Brain microvascular endothelial cell (primary cell): ENCODE data around the gene ABCA9.

Experiments
- DNase-seq: peaks from one replicate; pipeline ENCODE4 v3.0.0-alpha.2; 2020
- H3K27ac ChIP-seq: fragments of 250-450 bp; sonication (Bioruptor Pico); 2 replicates; pipeline ENCODE4 v1.5.1; 2020; ENCODE audit warnings: mild to moderate bottlenecking, moderate library complexity
- H3K27me3 ChIP-seq: fragments of 250-450 bp; sonication (Bioruptor Pico); replicated peaks from 2 replicates; pipeline ENCODE4 v1.5.1; 2020; ENCODE audit warnings: mild to moderate bottlenecking
- H3K36me3 ChIP-seq: fragments of 250-450 bp; sonication (Bioruptor Pico); replicated peaks from 2 replicates; pipeline ENCODE4 v1.5.1; 2020; ENCODE audit warnings: mild to moderate bottlenecking
- H3K4me3 ChIP-seq: 2 replicates; pipeline ENCODE4 v1.5.1; 2011; ENCODE audit warnings: low read depth, mild to moderate bottlenecking, control low read depth, low read length, moderate library complexity
- in situ Hi-C: cut with HindIII; loops from 2 replicates; pipeline ENCODE4 v1.10.0; 2017; ENCODE audit warnings: low sequenced_read_pairs, low pct_ligation_motif_present
- TF ChIP-seq, protein P1 (sequence below): IDR thresholded peaks from 2 replicates; pipeline ENCODE4 v1.5.1; 2011; ENCODE audit warnings: low read depth, mild to moderate bottlenecking, moderate library complexity, low read length, control low read depth, inconsistent platforms; ENCODE audit errors: missing control alignments

Gene ABCA9

DNA sequence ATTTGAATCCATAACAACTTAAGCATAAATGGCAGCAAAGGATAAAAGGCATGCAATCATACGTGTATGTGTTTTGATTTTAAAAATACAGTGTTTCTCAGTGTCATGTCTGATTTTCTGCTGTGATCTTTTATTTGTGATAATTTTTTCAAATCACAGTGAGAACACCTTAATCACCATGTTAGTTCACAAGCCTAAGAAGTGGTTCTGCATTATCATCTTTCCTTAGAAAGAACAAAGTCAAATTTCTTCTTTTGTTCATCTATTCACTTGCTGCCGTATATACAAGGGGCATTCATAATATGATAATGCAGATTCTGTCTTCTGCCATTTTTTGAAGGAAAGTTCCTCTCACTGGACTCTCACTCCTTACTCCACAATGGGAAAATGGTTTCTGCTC is 33.3 kb upstream of the ABCA9 start:
- no peak for DNase-seq
- Histone ChIP-seq H3K27me3 (no peaks in the 10 kb centered on the region), H3K4me3 (no peak overlapping the region), H3K27ac (no peak overlapping the region), H3K36me3 (no peaks in the 10 kb centered on the region)
- in situ Hi-C loops, result no loop called here
- TF ChIP-seq, protein P1, sequence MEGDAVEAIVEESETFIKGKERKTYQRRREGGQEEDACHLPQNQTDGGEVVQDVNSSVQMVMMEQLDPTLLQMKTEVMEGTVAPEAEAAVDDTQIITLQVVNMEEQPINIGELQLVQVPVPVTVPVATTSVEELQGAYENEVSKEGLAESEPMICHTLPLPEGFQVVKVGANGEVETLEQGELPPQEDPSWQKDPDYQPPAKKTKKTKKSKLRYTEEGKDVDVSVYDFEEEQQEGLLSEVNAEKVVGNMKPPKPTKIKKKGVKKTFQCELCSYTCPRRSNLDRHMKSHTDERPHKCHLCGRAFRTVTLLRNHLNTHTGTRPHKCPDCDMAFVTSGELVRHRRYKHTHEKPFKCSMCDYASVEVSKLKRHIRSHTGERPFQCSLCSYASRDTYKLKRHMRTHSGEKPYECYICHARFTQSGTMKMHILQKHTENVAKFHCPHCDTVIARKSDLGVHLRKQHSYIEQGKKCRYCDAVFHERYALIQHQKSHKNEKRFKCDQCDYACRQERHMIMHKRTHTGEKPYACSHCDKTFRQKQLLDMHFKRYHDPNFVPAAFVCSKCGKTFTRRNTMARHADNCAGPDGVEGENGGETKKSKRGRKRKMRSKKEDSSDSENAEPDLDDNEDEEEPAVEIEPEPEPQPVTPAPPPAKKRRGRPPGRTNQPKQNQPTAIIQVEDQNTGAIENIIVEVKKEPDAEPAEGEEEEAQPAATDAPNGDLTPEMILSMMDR, result no peak

DNA sequence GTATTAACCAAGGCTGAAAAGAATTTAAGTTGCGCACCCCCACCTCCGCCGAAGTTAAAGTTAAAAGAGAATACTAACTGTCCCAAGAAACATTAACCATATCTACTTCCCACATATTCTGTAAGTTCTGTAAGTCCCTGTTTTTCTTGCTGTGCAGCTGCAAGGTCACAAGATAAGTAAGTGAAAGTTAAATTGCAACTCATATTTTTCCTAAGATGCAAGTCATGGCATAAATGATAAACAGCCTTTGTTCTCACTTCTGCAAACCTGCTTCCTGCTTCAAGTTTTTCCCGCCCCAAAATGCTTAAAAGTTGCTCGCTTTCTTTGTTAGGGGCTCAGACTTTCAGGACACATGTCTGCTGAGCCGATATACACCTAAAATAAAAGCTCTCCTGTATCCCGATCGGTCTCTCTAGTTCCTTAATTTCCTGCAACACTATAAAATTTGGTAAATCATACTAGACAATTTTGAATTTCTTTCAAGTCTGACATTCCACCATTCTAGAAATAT is 32.6 kb upstream of the ABCA9 start:
- TF ChIP-seq, protein P1, result no peak
- in situ Hi-C loops, result no loop called here
- Histone ChIP-seq H3K4me3 (no peak overlapping the region), H3K36me3 (no peaks in the 10 kb centered on the region), H3K27me3 (no peaks in the 10 kb centered on the region), H3K27ac (no peak overlapping the region)
- no peak for DNase-seq

DNA sequence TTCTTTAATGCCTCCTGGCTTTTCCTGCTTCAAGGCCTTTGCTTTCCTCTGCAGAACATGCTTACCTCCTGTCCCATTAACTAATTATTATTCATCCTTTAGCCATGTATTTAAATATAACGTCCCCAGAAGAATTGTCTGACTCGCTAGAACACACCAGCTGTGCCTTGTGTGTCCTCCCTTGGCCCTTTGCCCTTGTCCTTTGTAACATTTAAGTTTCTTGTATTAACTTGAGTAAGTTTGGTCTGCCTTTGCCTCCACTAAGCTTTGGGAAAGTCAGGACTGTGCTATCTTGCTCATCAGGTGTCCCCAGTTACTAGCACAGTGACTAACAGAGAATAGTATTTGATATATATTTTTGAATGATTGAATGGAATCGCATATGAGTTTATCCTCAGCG is 29.6 kb upstream of the ABCA9 start:
- Histone ChIP-seq H3K27me3 (no peaks in the 10 kb centered on the region), H3K36me3 (no peaks in the 10 kb centered on the region), H3K27ac (no peak overlapping the region), H3K4me3 (no peak overlapping the region)
- no peak for DNase-seq
- in situ Hi-C loops, result no loop called here
- TF ChIP-seq, protein P1, result no peak

DNA sequence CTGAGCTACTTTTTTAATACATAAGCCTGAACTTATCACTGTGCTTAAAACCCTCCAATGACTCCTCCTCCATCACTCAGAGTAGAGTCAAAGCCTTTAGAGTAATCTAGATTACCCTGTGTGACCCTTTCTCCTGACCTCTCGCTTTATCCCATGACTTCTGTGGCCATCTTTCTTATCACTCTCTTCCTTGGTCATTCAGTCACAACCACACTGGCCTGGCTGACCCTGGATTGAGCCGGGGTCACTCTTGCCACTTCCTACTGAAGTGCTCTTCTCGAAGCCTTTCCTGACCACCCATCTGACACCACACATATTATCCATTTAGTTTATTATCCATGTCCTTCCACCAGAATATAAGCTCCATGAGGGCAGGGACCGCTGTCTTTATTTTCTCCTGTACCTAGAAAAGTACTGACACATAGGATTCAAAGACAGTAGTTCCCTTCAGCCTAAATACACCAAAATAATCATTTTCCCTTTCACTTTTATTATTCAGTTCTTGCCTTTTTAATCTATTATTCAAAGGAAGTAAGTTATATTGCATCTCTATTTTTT is 28.0 kb upstream of the ABCA9 start:
- Histone ChIP-seq H3K27me3 (no peaks in the 10 kb centered on the region), H3K27ac (no peak overlapping the region), H3K4me3 (no peak overlapping the region), H3K36me3 (no peaks in the 10 kb centered on the region)
- no peak for DNase-seq
- TF ChIP-seq, protein P1, result no peak
- in situ Hi-C loops, result no loop called here

GRCh38 chr17:69086641-69087040 is 25.9 kb upstream of the ABCA9 start:
- TF ChIP-seq, protein P1, result no peak
- H3K36me3 ChIP-seq, result no peaks in the 10 kb centered on the region
- in situ Hi-C loops, result no loop called here
- H3K27ac ChIP-seq, result no peak overlapping the region
- H3K27me3 ChIP-seq, result no peaks in the 10 kb centered on the region
- H3K4me3 ChIP-seq, result no peak overlapping the region
- no peak for DNase-seq

DNA sequence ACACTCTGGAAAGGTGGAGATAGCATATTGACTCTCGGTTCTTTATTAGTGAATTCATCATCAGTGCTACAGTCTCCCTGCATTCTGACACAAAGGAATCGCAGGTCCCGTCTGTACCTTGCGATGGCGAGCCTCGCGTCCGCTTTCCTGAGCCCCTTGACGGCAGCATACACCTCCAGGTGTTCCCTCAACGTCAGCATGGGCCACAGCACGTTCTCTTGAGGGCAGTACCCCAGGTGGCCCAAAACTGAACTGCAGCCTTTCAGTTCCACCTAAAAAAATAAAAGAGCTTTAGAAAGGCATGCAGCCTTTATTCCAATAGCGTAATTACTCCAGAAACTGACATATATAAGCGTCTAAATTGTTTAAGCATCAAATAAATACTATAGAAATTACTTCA is 24.2 kb upstream of the ABCA9 start:
- Histone ChIP-seq H3K27me3 (no peaks in the 10 kb centered on the region), H3K27ac (no peak overlapping the region), H3K36me3 (no peaks in the 10 kb centered on the region), H3K4me3 (no peak overlapping the region)
- in situ Hi-C loops, result no loop called here
- DNase-seq, result no peak
- TF ChIP-seq, protein P1, result peak; percentile 67
